Measurements from ENCODE around the gene FOXO6. TPM values are rescaled to one million over a fixed set of nuclear protein-coding genes. Genes with fewer than 3 reads are reported as not detected.

The FOXO6 gene
- total and polyA plus RNA-seq, 10 of the 15 experiments (the other 5 are each of a cell fraction or from before 2014, with no cell fraction given): 0.37 TPM; not detected in 9

- 25% methylated on average over 16 of the region's 16 CpGs for WGBS (ENCODE audit: insufficient coverage, insufficient replicate concordance, low lambda C conversion rate, missing lambda C conversion rate)
Observed at GRCh38 chr1:41428738-41429640, 67.8 kb downstream of the FOXO6 start.

More at GRCh38 chr1:41428738-41429640, 67.8 kb downstream of the FOXO6 start:
- in situ Hi-C loops (cut with MboI): no loop called here
- no peak overlapping the region for H3K4me2 ChIP-seq (ENCODE audit: control insufficient read depth, insufficient read depth)
- ChIA-PET RAD21 (ENCODE audit: unreplicated experiment) (no interaction called here), CTCF (interaction anchor here (0.6 to 1.9 kb wide), 7 partner anchors 106 to 812 kb away, joined by 3 to 9 read pairs (median 4); no protein-coding TSS in a partner anchor), POLR2A (no interaction called here), SMC1A (ENCODE audit: uncharacterized antibody, unreplicated experiment) (interaction anchor here (1.3 kb wide), 1 partner anchor 11 kb away, joined by 3 read pairs; no protein-coding TSS in a partner anchor)
- ATAC-seq (no peak), DNase-seq (ENCODE audit: low read depth, low spot score) (no peak), FAIRE-seq (no peak)
- no peaks in the 10 kb centered on the region for H4K20me1 ChIP-seq (ENCODE audit: control insufficient read depth, insufficient read depth)
- H3K4me3 ChIP-seq: no peak overlapping the region
- no peaks in the 10 kb centered on the region for H3K9me3 ChIP-seq (replicated peaks; ENCODE audit: control insufficient read depth, insufficient read depth, low read length)
- no peak overlapping the region for H2AFZ ChIP-seq (ENCODE audit: control insufficient read depth, low read depth, low read length)
- H3K36me3 ChIP-seq (ENCODE audit: control insufficient read depth in 2 of 2, insufficient read depth in 2 of 2, low read length in 1 of 2): no peaks in the 10 kb centered on the region
- no peak overlapping the region for H3K27ac ChIP-seq (ENCODE audit: control insufficient read depth, insufficient read depth)
- no peak overlapping the region for H3K9ac ChIP-seq (ENCODE audit: control insufficient read depth, insufficient read depth, low read length)
- BruUV-seq (replicated peaks): no TSS peak
- no peaks in the 10 kb centered on the region; a peak in 1 of 4 replicates for H3K27me3 ChIP-seq (replicated peaks in 1 of 2; ENCODE audit: control insufficient read depth in 2 of 2, insufficient read depth in 2 of 2, low read length in 1 of 2)
- H3K4me1 ChIP-seq (ENCODE audit: control insufficient read depth, insufficient read depth, low read length): no peaks in the 10 kb centered on the region
- intact Hi-C loops (cut with micrococcal nuclease; ENCODE audit: unreplicated experiment): no loop called here
- TF ChIP-seq, protein P1, sequence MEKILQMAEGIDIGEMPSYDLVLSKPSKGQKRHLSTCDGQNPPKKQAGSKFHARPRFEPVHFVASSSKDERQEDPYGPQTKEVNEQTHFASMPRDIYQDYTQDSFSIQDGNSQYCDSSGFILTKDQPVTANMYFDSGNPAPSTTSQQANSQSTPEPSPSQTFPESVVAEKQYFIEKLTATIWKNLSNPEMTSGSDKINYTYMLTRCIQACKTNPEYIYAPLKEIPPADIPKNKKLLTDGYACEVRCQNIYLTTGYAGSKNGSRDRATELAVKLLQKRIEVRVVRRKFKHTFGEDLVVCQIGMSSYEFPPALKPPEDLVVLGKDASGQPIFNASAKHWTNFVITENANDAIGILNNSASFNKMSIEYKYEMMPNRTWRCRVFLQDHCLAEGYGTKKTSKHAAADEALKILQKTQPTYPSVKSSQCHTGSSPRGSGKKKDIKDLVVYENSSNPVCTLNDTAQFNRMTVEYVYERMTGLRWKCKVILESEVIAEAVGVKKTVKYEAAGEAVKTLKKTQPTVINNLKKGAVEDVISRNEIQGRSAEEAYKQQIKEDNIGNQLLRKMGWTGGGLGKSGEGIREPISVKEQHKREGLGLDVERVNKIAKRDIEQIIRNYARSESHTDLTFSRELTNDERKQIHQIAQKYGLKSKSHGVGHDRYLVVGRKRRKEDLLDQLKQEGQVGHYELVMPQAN (conservative IDR thresholded peaks at IDR 0.05): no peak
- no peak for TF ChIP-seq HSF1 (IDR thresholded peaks at IDR 0.05; ENCODE audit: low read depth, low read length)
- TF ChIP-seq BHLHE40 (IDR thresholded peaks at IDR 0.05; ENCODE audit: borderline replicate concordance in 1 of 2, low read depth in 2 of 2, low read length in 1 of 2): no peak
- TF ChIP-seq, protein P2, sequence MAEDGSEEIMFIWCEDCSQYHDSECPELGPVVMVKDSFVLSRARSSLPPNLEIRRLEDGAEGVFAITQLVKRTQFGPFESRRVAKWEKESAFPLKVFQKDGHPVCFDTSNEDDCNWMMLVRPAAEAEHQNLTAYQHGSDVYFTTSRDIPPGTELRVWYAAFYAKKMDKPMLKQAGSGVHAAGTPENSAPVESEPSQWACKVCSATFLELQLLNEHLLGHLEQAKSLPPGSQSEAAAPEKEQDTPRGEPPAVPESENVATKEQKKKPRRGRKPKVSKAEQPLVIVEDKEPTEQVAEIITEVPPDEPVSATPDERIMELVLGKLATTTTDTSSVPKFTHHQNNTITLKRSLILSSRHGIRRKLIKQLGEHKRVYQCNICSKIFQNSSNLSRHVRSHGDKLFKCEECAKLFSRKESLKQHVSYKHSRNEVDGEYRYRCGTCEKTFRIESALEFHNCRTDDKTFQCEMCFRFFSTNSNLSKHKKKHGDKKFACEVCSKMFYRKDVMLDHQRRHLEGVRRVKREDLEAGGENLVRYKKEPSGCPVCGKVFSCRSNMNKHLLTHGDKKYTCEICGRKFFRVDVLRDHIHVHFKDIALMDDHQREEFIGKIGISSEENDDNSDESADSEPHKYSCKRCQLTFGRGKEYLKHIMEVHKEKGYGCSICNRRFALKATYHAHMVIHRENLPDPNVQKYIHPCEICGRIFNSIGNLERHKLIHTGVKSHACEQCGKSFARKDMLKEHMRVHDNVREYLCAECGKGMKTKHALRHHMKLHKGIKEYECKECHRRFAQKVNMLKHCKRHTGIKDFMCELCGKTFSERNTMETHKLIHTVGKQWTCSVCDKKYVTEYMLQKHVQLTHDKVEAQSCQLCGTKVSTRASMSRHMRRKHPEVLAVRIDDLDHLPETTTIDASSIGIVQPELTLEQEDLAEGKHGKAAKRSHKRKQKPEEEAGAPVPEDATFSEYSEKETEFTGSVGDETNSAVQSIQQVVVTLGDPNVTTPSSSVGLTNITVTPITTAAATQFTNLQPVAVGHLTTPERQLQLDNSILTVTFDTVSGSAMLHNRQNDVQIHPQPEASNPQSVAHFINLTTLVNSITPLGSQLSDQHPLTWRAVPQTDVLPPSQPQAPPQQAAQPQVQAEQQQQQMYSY (CRISPR knock-in tag; IDR thresholded peaks at IDR 0.05): no peak
- TF ChIP-seq BACH1 (IDR thresholded peaks at IDR 0.05; ENCODE audit: borderline replicate concordance): no peak
- TF ChIP-seq EZH2 (IDR thresholded peaks at IDR 0.05; ENCODE audit: borderline replicate concordance, control insufficient read depth, low read depth, low read length): no peak
- no peak for TF ChIP-seq RBBP5 (conservative IDR thresholded peaks at IDR 0.05)
- no peak for TF ChIP-seq HDAC2 (IDR thresholded peaks at IDR 0.05)
- TF ChIP-seq FOS (IDR thresholded peaks at IDR 0.05; ENCODE audit: borderline replicate concordance, extremely low read depth, insufficient read length): no peak
- TF ChIP-seq IKZF1 (conservative IDR thresholded peaks at IDR 0.05): no peak
- TF ChIP-seq YBX1 (IDR thresholded peaks at IDR 0.05): no peak
- H3K79me2 ChIP-seq (ENCODE audit: control insufficient read depth, insufficient read depth, low read length): no peaks in the 10 kb centered on the region
